GM23338 (cell line): ENCODE measurements around the gene KLHL1. TPM values are rescaled to one million over a fixed set of nuclear protein-coding genes. Genes with fewer than 3 reads are reported as not detected.

Experiments used
- polyA plus RNA-seq: library from polyadenylated mRNA; unstranded; fragments of >200 nt; fragmentation: Nextera tagmentation; extraction: Ambion mirVana; gene quantifications from 2 replicates; pipeline ENCODE4 v1.2.1, GENCODE V29; 2016
- small RNA-seq: library from RNA; depleted of rRNA; stranded (forward); fragments of <200 nt; gene quantifications from one replicate; pipeline ENCODE3, GENCODE V24; 2014; ENCODE audit warnings: low replicate concordance
- total RNA-seq: library from RNA; depleted of rRNA; stranded (reverse); fragments of >200 nt; shearing (Covaris generic); gene quantifications from 2 replicates; pipeline ENCODE4 v1.2.3, GENCODE V29; 2014; rRNA removed

The KLHL1 gene
- total and polyA plus RNA-seq, 2 experiments from 2014 or later: not detected

Small RNA genes lying within 50 kb of the gene (small RNA-seq; reads per million reads assigned to genes)
- not detected for gene RNY3P10

Other genes with a start within 250 kb of the KLHL1 start
- not detected in 2 replicates for gene ATXN8OS, start 626 bp downstream of the KLHL1 start, total RNA-seq
- gene ATXN8OS, start 626 bp downstream of the KLHL1 start, polyA plus RNA-seq: not detected in 2 replicates